G401.6 (cell line): ENCODE measurements around the gene CLEC12A.
"Not testable (repeated sequence)": the region's sequence is repeated elsewhere in the genome, so short reads cannot be mapped to it uniquely, and the experiment has no call there.

ENCODE experiments used
- FAIRE-seq: peaks from 2 replicates; lab custom pipeline; 2012; peaks lifted over from hg19 to GRCh38; lab: Jason Lieb, UNC

Gene CLEC12A

GRCh38 chr12:9973949-9974348 lies 2.7 kb downstream of the CLEC12A start:
- FAIRE-seq: no peak

GRCh38 chr12:9974731-9975130 lies 3.5 kb downstream of the CLEC12A start:
- not testable (repeated sequence) for FAIRE-seq

- no peak for FAIRE-seq
Measured at GRCh38 chr12:9975614-9976013, 4.4 kb downstream of the CLEC12A start.

- FAIRE-seq: not testable (repeated sequence)
Measured at GRCh38 chr12:9976626-9977025, 5.4 kb downstream of the CLEC12A start.

GRCh38 chr12:9977916-9978315 lies 6.7 kb downstream of the CLEC12A start:
- no peak for FAIRE-seq

GRCh38 chr12:9980126-9980525 lies 8.9 kb downstream of the CLEC12A start:
- FAIRE-seq: no peak

- no peak for FAIRE-seq
Measured at GRCh38 chr12:9991876-9992275, 20.7 kb downstream of the CLEC12A start.

- FAIRE-seq: no peak
Measured at GRCh38 chr12:9992296-9992695, 21.1 kb downstream of the CLEC12A start.

- no peak for FAIRE-seq
Measured at GRCh38 chr12:9999016-9999415, 27.8 kb downstream of the CLEC12A start, which contains the start of gene CLEC1B. CLEC1B (minus strand) TSS chr12:9999121; CDS start chr12:9999100, 21 bp downstream.

GRCh38 chr12:10001171-10001776 lies 30.1 kb downstream of the CLEC12A start:
- no peak for FAIRE-seq

GRCh38 chr12:10012630-10013330 lies 41.6 kb downstream of the CLEC12A start:
- no peak for FAIRE-seq

- FAIRE-seq: no peak
Measured at GRCh38 chr12:10015450-10015849, 44.2 kb downstream of the CLEC12A start.

- FAIRE-seq: no peak
Measured at GRCh38 chr12:10016881-10017280, 45.7 kb downstream of the CLEC12A start.

- no peak for FAIRE-seq
Measured at GRCh38 chr12:10018386-10018785, 47.2 kb downstream of the CLEC12A start.

- no peak for FAIRE-seq
Measured at GRCh38 chr12:10021342-10021741, 50.1 kb downstream of the CLEC12A start.

GRCh38 chr12:10025236-10025635 lies 54.0 kb downstream of the CLEC12A start:
- no peak for FAIRE-seq

- FAIRE-seq: not testable (repeated sequence)
Measured at GRCh38 chr12:10026666-10027065, 55.5 kb downstream of the CLEC12A start.

- no peak for FAIRE-seq
Measured at GRCh38 chr12:10027311-10027710, 56.1 kb downstream of the CLEC12A start.

GRCh38 chr12:10027721-10028120 lies 56.5 kb downstream of the CLEC12A start:
- FAIRE-seq: no peak

GRCh38 chr12:10030446-10030845 lies 59.2 kb downstream of the CLEC12A start, which contains the start of gene CLEC9A:
CLEC9A (plus strand) TSS chr12:10030682; CDS start chr12:10052688, 22,006 bp downstream.
- no peak for FAIRE-seq

GRCh38 chr12:10031321-10031720 lies 60.1 kb downstream of the CLEC12A start:
- FAIRE-seq: no peak

GRCh38 chr12:10031771-10032175 lies 60.6 kb downstream of the CLEC12A start:
- FAIRE-seq: no peak

GRCh38 chr12:10033783-10034545 lies 62.8 kb downstream of the CLEC12A start:
- peak; percentile 13 for FAIRE-seq
